H1 (cell line): Measurements from ENCODE around the gene PRPF38A. TPM values are rescaled to one million over a fixed set of nuclear protein-coding genes. Genes with fewer than 3 reads are reported as not detected.

ENCODE experiments used
- CREB1 ChIP-seq: IDR thresholded peaks from 2 replicates; pipeline ENCODE4 v1.6.1; 2012; ENCODE audit warnings: inconsistent platforms
- CTCF ChIP-seq, 3 experiments: IDR thresholded peaks; 1 replicate in 2 of 3; 2 replicates in 1 of 3; pipeline versions ENCODE4 v1.5.1 to v1.6.1; 2011; ENCODE audit warnings: low read length in 3 of 3, mild to moderate bottlenecking in 3 of 3, inconsistent platforms in 2 of 3, low read depth in 1 of 3, moderate library complexity in 1 of 3; ENCODE audit not compliant: insufficient read depth in 1 of 3; ENCODE audit errors: control extremely low read depth in 1 of 3
- FOSL1 ChIP-seq: IDR thresholded peaks from 2 replicates; pipeline ENCODE4 v1.6.1; 2011; ENCODE audit warnings: mild to moderate bottlenecking, low read depth, low read length, moderate library complexity; ENCODE audit not compliant: insufficient read depth
- PHF8 ChIP-seq: fragments of 200-600 bp; sonication (generic); conservative IDR thresholded peaks from 2 replicates; pipeline ENCODE4 v1.7.1; 2012; ENCODE audit warnings: low read depth, mild to moderate bottlenecking, inconsistent platforms, low read length, moderate library complexity
- RFX5 ChIP-seq: IDR thresholded peaks from 2 replicates; pipeline ENCODE4 v1.6.1; 2011; ENCODE audit warnings: low read depth, low read length, improper control_type of control experiment, borderline replicate concordance
- TBP ChIP-seq: IDR thresholded peaks from 2 replicates; pipeline ENCODE4 v1.6.1; 2011; ENCODE audit warnings: low read depth, low read length, improper control_type of control experiment
- polyA plus RNA-seq, 7 experiments: library from polyadenylated mRNA; depleted of rRNA in 3 of 7; stranded (reverse) in 5 of 7; unstranded in 2 of 7; fragments of >200 nt in 5 of 7; fragments of 200-250 nt in 2 of 7; gene quantifications; 1 replicate in 5 of 7; 2 replicates in 1 of 7; 4 replicates in 1 of 7; pipeline versions ENCODE4 v1.2.1 to v1.2.3, GENCODE V29; 2011 to 2013; ENCODE audit warnings: missing spikeins in 2 of 7, mixed read lengths in 2 of 7
- total RNA-seq: library from RNA; stranded (reverse); fragmentation: NEBNext Ultra II Directional; extraction: Animal tissue kit (Norgen Biotek cat#: 25700); gene quantifications from 2 replicates; pipeline ENCODE4 v1.2.1, GENCODE V29; 2021

The PRPF38A gene
- total and polyA plus RNA-seq, 2 of the 8 experiments (the other 6 are each of a cell fraction or from before 2014, with no cell fraction given), result 25.6 to 76.2 TPM

DNA sequence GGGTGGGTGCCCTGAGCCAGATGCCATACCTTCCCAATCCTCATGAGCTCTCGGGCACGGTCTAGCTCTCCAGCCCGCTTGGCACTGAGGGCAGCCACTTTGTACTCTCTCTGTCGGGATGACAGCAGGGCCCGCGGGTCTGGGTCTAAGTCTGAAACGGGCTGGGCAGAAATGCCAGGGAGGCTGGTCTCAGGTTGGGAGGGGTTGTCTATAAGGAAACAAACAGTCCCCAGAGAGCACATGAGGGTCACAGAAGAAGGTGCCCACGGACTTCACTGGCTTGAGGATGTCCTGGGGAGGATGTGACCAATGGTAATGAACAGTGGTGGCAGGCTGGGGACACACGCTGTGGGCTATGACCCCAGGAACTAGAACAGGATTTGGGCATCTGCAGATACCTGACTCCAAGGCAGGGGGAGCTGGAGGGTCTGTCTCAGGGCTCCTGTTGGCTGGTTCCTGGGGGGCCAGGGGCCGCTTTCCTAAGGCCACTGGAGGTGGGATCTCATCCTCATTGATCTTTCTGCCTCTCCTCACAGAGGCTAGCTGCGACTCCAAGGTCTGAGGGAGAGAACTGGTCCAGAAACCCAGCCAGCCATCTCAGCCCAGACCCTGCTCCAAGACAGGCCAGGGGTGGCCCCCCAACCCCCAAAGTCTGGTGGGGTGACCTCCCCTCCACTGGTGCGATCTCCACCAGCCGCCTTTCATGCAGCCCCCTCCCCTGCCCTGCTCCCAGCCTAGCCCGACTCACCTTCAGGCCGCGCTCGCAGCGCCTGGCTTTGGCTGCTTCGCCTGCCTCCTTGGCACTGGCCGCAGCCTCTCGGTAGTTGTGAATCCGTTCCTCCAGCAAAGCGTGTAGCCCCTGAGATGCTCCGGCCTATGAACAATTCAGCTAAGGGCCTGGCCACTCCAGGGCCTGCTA is 44.5 kb upstream of the PRPF38A start (continued):
- TF ChIP-seq PHF8, result no peak
- TF ChIP-seq FOSL1, result no peak
- no peak for TF ChIP-seq TBP
- no peak for TF ChIP-seq RFX5
- peak; percentile 4 to 16 (median 13); a peak in 3 of 4 replicates for TF ChIP-seq CTCF (IDR thresholded peaks at IDR 0.05; ENCODE audit: control extremely low read depth in 1 of 3, insufficient read depth in 1 of 3, low read depth in 1 of 3, low read length in 3 of 3)
- no peak for TF ChIP-seq CREB1
